NCI-H526 (cell line): Measurements from ENCODE around the gene SEC31B.

ENCODE experiments used
- DNase-seq, 2 experiments: peaks; one replicate each; lab custom pipeline; 2025; lab: John Stamatoyannopoulos, UW

Gene SEC31B

DNA sequence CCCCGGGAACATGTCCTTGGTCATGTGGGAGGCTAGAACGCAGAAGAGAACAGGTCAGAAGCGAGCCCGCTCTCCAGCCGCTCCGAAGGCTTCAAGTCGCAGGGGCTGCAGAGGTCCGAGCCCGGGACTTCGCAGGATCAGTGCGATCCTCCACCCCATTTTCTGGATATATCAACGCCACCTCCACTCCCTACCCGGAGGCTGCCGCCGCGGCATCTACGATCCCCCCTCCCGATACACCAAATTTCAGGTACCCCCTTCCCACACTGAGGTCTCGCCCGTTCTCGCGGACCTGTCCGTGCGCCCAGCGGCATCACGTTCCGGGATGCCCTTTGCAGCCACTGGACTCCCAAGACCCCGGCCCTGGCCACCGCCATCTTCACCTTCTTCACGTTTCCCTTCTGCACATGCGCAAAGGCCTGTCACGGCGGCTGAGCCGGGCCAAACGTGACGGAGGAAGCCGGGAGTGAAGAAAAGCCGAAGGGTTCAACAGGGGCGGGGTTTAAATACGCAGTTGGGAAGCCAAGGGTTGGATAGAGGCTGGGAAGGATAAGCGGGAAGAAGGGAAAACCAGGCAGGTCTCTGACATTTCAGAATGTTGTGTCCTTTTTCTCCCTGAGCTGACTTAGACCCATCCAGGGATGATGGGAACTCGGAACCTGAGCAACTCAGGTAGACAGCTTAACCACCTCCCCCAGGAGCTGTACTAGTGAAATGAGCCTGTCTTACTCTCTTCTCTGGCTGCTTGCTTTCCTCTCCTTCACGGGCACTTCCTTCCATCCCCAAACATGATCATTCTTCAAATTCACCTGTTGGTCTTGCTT, 10.0 kb upstream of the SEC31B start, which contains the start of gene NDUFB8:
NDUFB8 (minus strand) TSS at position 397 of the 824 bp plus-strand sequence; CDS start at position 377, 20 bp downstream.
- peak; percentile 55 to 87 for DNase-seq

GRCh38 chr10:100528921-100529474, 9.3 kb upstream of the SEC31B start:
- peak in 1 of 2 experiments; percentile 19 for DNase-seq

GRCh38 chr10:100528123-100528886, 8.6 kb upstream of the SEC31B start:
- no peak for DNase-seq

DNA sequence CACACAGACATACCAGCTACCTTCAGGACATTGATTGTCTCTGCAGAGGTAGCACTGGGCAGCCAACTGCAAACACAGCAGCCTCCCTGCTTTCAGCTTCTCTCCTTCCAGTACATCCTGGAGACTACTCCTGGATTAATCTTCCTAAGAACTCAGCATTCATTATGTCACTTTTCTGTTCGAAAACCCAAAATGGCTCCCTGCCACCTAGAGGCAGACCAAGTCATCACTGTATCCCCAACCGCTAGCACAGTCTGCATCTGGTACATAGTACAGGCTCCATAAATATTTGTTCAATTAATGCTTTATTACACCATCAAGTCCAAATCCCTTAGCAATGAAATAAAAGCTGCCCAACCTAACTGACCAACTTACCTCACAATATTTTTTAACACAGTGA, 5.0 kb upstream of the SEC31B start:
- DNase-seq = no peak

- DNase-seq = no peak
Observed at GRCh38 chr10:100524206-100524605, 4.5 kb upstream of the SEC31B start.

- DNase-seq = no peak
Observed at GRCh38 chr10:100522945-100523344, 3.3 kb upstream of the SEC31B start.

- DNase-seq = no peak
Observed at GRCh38 chr10:100522107-100522801, 2.6 kb upstream of the SEC31B start.

GRCh38 chr10:100520811-100521210, 1.1 kb upstream of the SEC31B start:
- DNase-seq = no peak

DNA sequence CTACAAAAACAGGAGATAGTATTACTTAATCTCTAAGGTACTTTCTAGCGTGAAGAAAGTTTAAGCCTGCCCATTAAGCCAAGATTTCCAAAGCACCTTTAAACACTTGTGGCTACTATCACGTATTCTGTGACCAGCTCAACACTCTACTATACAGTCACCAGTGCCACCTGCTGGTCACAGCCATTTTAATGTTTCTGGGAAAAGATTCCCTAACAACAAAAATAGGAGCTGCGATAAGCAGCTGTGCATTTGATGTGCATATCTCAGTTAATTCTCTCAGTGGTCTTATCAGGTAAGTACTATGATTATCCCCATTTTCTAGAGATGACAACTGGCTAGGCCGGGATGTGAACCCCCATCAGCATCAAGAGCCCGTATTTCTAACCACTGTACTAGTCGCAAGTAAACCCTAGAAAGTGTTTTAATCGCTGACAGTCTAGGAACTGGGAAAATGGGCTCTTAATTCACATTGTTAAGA, 860 bp downstream of the SEC31B start:
- peak; percentile 14 to 75 for DNase-seq

- DNase-seq = peak in 1 of 2 experiments; percentile 4
Observed at GRCh38 chr10:100516847-100517246, 2.8 kb downstream of the SEC31B start.

- no peak for DNase-seq
Observed at GRCh38 chr10:100515612-100516011, 4.0 kb downstream of the SEC31B start.

DNA sequence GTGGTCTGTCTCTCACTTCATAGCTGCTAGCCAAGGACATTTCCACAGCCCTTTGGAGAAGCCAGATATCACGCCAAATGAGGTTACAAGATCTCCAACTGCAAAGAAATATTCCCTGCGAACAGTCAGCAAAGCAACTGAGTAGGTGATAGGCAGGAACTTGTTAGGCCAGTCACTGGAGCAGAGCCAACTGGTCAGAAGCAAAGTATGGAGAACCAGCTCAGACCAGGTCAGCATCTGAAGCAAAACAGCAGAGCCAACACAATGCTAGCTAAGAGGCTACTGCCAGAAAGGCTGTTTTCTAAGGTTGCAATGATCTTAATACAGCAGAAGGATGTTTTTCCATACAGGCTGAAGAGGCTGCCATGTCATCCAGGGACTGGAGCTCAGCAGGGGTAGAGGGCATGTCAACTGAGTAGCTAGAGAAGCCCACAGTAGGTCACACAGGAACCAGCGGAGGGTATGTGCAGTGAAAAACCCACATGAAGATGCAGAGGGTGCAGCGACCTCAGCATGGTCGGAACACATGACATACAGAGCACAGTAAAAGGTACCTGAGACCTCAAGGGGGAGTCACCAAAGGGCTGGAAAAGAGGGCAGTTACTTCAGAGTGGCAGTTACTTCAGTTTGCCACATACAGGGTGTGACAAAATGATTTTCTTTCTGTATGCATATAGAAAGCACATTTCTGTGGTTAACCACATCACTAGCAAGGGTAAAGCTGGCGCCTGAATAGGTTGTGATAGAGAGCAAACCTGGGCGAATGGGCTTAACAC, 8.9 kb downstream of the SEC31B start:
- no peak for DNase-seq

DNA sequence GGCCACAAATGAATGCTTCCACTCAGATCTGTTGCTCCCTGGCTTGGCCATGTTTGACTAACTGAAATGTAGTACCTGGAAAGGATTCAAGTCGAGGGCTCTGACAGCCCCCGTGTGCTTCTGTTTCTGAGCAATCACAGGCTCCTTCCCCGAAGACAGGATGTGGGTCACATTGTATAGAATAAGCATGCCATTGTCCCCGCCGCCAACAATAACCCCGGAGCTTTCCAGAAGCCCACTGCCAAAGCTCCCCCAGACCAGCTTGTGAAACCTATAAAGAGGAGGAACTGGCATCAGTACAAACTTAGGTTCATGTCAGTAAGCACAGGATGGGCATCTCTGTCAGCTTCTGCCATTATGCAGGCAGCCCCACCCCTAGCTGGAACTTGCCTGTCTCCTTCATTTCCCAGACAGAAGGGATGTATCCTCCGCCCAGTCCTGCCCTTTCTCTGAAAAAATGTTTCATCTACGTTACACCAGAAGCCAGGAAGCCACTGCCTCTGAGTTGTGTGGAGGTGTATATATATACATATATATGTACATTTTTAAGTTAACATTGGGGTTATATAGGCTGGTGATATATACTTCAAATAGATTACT, 10.3 kb downstream of the SEC31B start:
- DNase-seq = no peak

DNA sequence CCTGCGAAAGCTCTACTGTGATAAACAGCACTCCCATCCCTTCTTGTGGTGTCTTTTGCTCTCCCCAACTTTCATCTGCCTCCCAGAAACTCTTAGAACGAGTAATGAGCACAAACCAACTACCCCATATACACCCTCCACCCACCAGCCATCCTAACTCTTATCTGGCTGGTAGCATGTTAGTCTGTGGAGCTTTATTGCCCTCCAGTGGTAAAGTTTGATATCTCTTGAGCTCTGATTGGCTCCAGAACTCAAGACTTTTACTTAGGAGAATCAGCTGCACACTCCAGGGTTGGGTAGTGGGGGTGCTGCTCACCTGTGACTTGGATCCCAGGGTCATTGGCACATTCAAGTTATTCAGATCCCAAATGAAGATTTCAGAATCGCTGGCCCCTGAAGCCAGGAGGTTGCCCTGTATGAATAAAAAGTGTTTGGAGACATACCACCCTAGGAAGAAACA, 10.9 kb downstream of the SEC31B start:
- DNase-seq = peak; percentile 31 to 65

- no peak for DNase-seq
Observed at GRCh38 chr10:100508266-100508665, 11.4 kb downstream of the SEC31B start.

- DNase-seq = no peak
Observed at GRCh38 chr10:100507357-100507732, 12.3 kb downstream of the SEC31B start.

DNA sequence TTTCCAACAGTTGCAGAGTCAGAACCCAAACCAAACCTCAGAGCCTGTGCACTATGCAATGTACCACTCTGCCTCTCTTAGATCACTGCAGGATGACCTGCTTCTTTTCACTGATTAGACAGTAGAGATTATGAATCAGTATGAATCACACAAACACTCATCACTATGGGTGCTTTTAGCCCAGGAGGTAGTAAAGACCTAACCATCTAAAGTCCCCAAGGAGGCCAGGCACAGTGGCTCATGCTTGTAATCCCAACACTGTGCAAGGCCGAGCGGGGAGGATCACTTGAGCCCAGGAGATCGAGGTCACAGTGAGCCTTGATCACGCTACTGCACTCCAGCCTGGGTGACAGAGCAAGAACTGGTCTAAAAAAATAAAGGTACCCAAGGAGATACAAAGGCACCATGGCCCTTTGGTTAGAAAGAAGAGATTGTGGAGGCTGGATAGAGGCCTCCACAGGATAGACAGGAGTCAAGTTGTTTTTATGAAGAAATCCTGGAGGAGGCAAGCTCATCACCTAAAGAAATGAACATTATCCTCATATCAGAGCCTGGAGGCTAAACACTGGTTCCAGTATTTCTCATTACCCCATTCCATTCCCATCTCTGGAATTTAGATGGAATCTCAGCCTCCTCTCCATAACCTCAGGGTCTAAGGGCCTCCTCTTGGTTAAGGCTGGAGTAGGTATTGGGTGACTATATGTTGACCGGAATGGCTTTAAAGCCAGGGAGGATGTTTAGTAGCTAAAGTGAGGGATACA, 12.9 kb downstream of the SEC31B start:
- no peak for DNase-seq

GRCh38 chr10:100505164-100505563, 14.5 kb downstream of the SEC31B start:
- DNase-seq = no peak

DNA sequence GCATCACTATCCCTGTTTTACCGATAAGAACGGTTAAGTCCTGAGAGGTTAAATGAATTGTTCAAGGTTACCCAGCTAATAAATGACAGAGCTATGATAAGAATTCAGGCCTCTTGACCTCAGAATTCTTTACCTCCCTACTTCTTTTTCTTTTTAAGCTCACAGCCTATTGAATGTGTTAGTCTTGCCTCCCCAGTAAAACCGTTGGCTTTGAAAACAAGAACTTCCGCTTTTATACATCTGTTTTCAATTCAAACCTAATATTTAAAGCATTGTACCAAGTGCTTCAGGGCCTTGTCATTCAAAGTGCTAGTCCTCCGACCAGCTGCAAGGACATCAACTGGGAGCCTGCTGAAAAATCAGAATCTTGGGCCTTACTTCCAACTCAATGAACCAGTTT, 15.6 kb downstream of the SEC31B start:
- no peak for DNase-seq

GRCh38 chr10:100502926-100503494, 16.7 kb downstream of the SEC31B start:
- no peak for DNase-seq
